Esophagus muscularis mucosa (tissue), 4 donors: Measurements from ENCODE around the gene PLXNC1. TPM values are rescaled to one million over a fixed set of nuclear protein-coding genes. Genes with fewer than 3 reads are reported as not detected.

Experiments
- DNase-seq: peaks from one replicate; pipeline ENCODE4 v3.0.0-alpha.2; 2017; ENCODE audit errors: extremely low spot score
- H3K27ac ChIP-seq, 4 donors: fragments of 200-600 bp; sonication (generic); replicated peaks in 1 of 4; 1 replicate in 3 of 4; 2 replicates in 1 of 4; pipeline ENCODE4 v1.5.1; 2016 to 2019; ENCODE audit warnings: mild to moderate bottlenecking in 1 of 4
- H3K27me3 ChIP-seq, 4 donors: fragments of 200-600 bp; sonication (generic); one replicate each; pipeline versions ENCODE4 v1.5.1 to v1.6.0; 2016 to 2019
- H3K36me3 ChIP-seq, 4 donors: fragments of 200-600 bp; sonication (generic); one replicate each; pipeline ENCODE4 v1.5.1; 2016 to 2019
- H3K4me1 ChIP-seq, 4 donors: fragments of 200-600 bp; sonication (generic); one replicate each; pipeline ENCODE4 v1.5.1; 2016 to 2019
- H3K4me3 ChIP-seq, 4 donors: fragments of 200-600 bp; sonication (generic); 1 replicate in 2 of 4; 2 replicates in 2 of 4; pipeline ENCODE4 v1.5.1; 2016 to 2019; ENCODE audit warnings: mild to moderate bottlenecking in 4 of 4, moderate library complexity in 1 of 4
- H3K9me3 ChIP-seq, 4 donors: fragments of 200-600 bp; sonication (generic); 1 replicate in 3 of 4; 2 replicates in 1 of 4; pipeline ENCODE4 v1.5.1; 2016 to 2019
- CTCF ChIP-seq, 3 experiments: fragments of 200-600 bp in 2 of 3; fragments of 450-650 bp in 1 of 3; sonication (generic) in 2 of 3; IDR thresholded peaks; one replicate each; pipeline ENCODE4 v1.5.1; 2017 to 2019; ENCODE audit warnings: antibody characterized with exemption in 3 of 3, mild to moderate bottlenecking in 2 of 3, moderate library complexity in 1 of 3
- EP300 ChIP-seq: sonication (generic); formaldehyde crosslinking; IDR thresholded peaks from one replicate; pipeline ENCODE4 v1.6.1; 2017; ENCODE audit warnings: antibody characterized with exemption
- POLR2A ChIP-seq: fragments of 450-650 bp; IDR thresholded peaks from one replicate; pipeline ENCODE4 v1.6.1; 2017; ENCODE audit warnings: antibody characterized with exemption, moderate library complexity, mild to moderate bottlenecking, low read depth
- POLR2AphosphoS5 ChIP-seq, 2 donors: sonication (generic); formaldehyde crosslinking; IDR thresholded peaks; one replicate each; pipeline ENCODE4 v1.6.1; 2017; ENCODE audit warnings: antibody characterized with exemption in 2 of 2
- WGBS: methylation state at CpG from one replicate; pipeline ENCODE4 v1.1.5; 2018; 5-methylcytosine and 5-hydroxymethylcytosine counted together
- intact Hi-C: fragments of 100-400 bp; cut with DNase I; formaldehyde crosslinking; loops from one replicate; pipeline ENCODE4 v1.15.1; 2023
- total RNA-seq, 4 donors: library from RNA; depleted of rRNA; stranded (reverse); fragments of >200 nt; gene quantifications; one replicate each; pipeline versions ENCODE4 v1.1.0 to v1.2.1, GENCODE V29; 2016

The PLXNC1 gene
- total RNA-seq, 4 donors from 2014 or later, result 4.0 to 12.3 (median 7.4) TPM

- Histone ChIP-seq H3K4me1 (peaks cover 4 to 15% (median 9%) of the 10 kb centered on the region in 4 donors), H3K9me3 (no peaks in the 10 kb centered on the region), H3K4me3 (no peak overlapping the region), H3K27me3 (peaks cover 0 to 47% (median 2%) of the 10 kb centered on the region in 4 donors), H3K36me3 (no peaks in the 10 kb centered on the region), H3K27ac (no peak overlapping the region)
- no peak for DNase-seq
- 78% methylated on average over 7 of the region's 7 CpGs for WGBS
- intact Hi-C loops, result no loop called here
- TF ChIP-seq CTCF (IDR thresholded peaks at IDR 0.05), result no peak
- TF ChIP-seq POLR2A, result no peak
These were observed 4.9 kb upstream of the PLXNC1 start for GRCh38 chr12:94143438-94143837.

- H3K27me3 ChIP-seq, result peaks cover 0 to 51% (median 3%) of the 10 kb centered on the region in 4 donors
- WGBS, result 94% methylated on average over 5 of the region's 5 CpGs
These were observed 4.4 kb upstream of the PLXNC1 start for GRCh38 chr12:94143951-94144350.

GRCh38 chr12:94144781-94145180 lies 3.6 kb upstream of the PLXNC1 start:
- TF ChIP-seq POLR2A (no peak), CTCF (IDR thresholded peaks at IDR 0.05) (no peak), POLR2AphosphoS5 (IDR thresholded peaks at IDR 0.05) (no peak)
- Histone ChIP-seq H3K36me3 (no peaks in the 10 kb centered on the region), H3K4me1 (peaks cover 13 to 27% (median 20%) of the 10 kb centered on the region in 4 donors), H3K27ac (no peak overlapping the region), H3K4me3 (no peak overlapping the region), H3K9me3 (no peaks in the 10 kb centered on the region), H3K27me3 (peaks cover 3 to 60% (median 12%) of the 10 kb centered on the region in 4 donors)
- WGBS, result 81% methylated on average over 3 of the region's 3 CpGs
- no peak for DNase-seq
- intact Hi-C loops, result no loop called here

More at GRCh38 chr12:94143951-94144350, 4.4 kb upstream of the PLXNC1 start:
- no peak for TF ChIP-seq EP300
- no peak for TF ChIP-seq CTCF (IDR thresholded peaks at IDR 0.05)
- TF ChIP-seq POLR2A, result no peak
- no peak for TF ChIP-seq POLR2AphosphoS5 (IDR thresholded peaks at IDR 0.05)
- no peak overlapping the region for H3K27ac ChIP-seq
- H3K36me3 ChIP-seq, result no peaks in the 10 kb centered on the region
- peaks cover 4 to 18% (median 12%) of the 10 kb centered on the region in 4 donors for H3K4me1 ChIP-seq
- no peak for DNase-seq
- intact Hi-C loops, result no loop called here
- H3K9me3 ChIP-seq, result no peaks in the 10 kb centered on the region
- H3K4me3 ChIP-seq, result no peak overlapping the region

- H3K4me1 ChIP-seq, result peaks cover 16 to 33% (median 26%) of the 10 kb centered on the region in 4 donors
- H3K9me3 ChIP-seq, result no peaks in the 10 kb centered on the region
These were observed 3.0 kb upstream of the PLXNC1 start for GRCh38 chr12:94145191-94145983.

More at GRCh38 chr12:94145191-94145983, 3.0 kb upstream of the PLXNC1 start:
- no peak for TF ChIP-seq EP300
- TF ChIP-seq CTCF (IDR thresholded peaks at IDR 0.05), result peak in 2 of 3 experiments; percentile 25 to 33
- Histone ChIP-seq H3K27ac (no peak overlapping the region), H3K36me3 (no peaks in the 10 kb centered on the region), H3K4me3 (no peak overlapping the region), H3K27me3 (peaks cover 3 to 66% (median 17%) of the 10 kb centered on the region in 4 donors)
- DNase-seq, result no peak
- 50% methylated on average over 12 of the region's 12 CpGs for WGBS
- intact Hi-C loops, result no loop called here
